HG03457 (cell line): ENCODE data around the gene MYO18A.

ENCODE experiments used
- ATAC-seq: cut with Tn5 transposase; IDR thresholded peaks from one replicate; pipeline ENCODE4 v1.9.1; 2021; ENCODE audit warnings: moderate number of reproducible peaks; ENCODE audit not compliant: unreplicated experiment

Gene MYO18A

GRCh38 chr17:29038085-29038795 lies 142.0 kb downstream of the MYO18A start:
- ATAC-seq = no peak

GRCh38 chr17:29037739-29038084 lies 142.5 kb downstream of the MYO18A start:
- ATAC-seq = no peak

GRCh38 chr17:29036584-29036983 lies 143.6 kb downstream of the MYO18A start:
- ATAC-seq = no peak

GRCh38 chr17:29034510-29034909 lies 145.7 kb downstream of the MYO18A start:
- ATAC-seq = no peak

GRCh38 chr17:29032857-29033197 lies 147.4 kb downstream of the MYO18A start:
- no peak for ATAC-seq

GRCh38 chr17:29032013-29032856 lies 148.0 kb downstream of the MYO18A start:
- no peak for ATAC-seq

- no peak for ATAC-seq
Measured at GRCh38 chr17:29031488-29031887, 148.7 kb downstream of the MYO18A start.

- ATAC-seq = no peak
Measured at GRCh38 chr17:29024316-29024952, 155.8 kb downstream of the MYO18A start.

GRCh38 chr17:29022074-29022473 lies 158.1 kb downstream of the MYO18A start:
- no peak for ATAC-seq

- ATAC-seq = no peak
Measured at GRCh38 chr17:29021226-29021625, 159.0 kb downstream of the MYO18A start.
